IMR-90 (cell line): ENCODE data around the gene ADGRG2. TPM values are rescaled to one million over a fixed set of nuclear protein-coding genes. Genes with fewer than 3 reads are reported as not detected.

ENCODE experiments used
- ATAC-seq: fragments of 200-7000 bp; cut with Tn5 transposase; 2 replicates; pipeline ENCODE4 v1.9.1; 2020; ENCODE audit warnings: low read depth, mild to moderate bottlenecking, moderate library complexity
- BruUV-seq: library from RNA; stranded (reverse); fragments of 400-500 nt; replicated peaks from 2 replicates; lab custom pipeline; 2021; lab: Mats Ljungman, UMichigan
- CTCF ChIA-PET: fragments of 300-600 bp; formaldehyde crosslinking; extraction: SDS; loops from one replicate; lab custom pipeline; 2021; ENCODE audit warnings: antibody characterized with exemption; lab: Yijun Ruan, JAX
- POLR2A ChIA-PET: fragments of 300-600 bp; sonication (Branson Sonifier 250); formaldehyde crosslinking; loops from one replicate; lab custom pipeline; 2022; ENCODE audit warnings: antibody characterized with exemption; ENCODE audit not compliant: unreplicated experiment; lab: Charles Lee
- DNase-seq: peaks from one replicate; pipeline ENCODE4 v3.0.0; 2013
- H2AFZ ChIP-seq: replicated peaks from 2 replicates; pipeline ENCODE3; 2013; ENCODE audit warnings: low read length, mild to moderate bottlenecking; ENCODE audit not compliant: poor library complexity
- H2AK5ac ChIP-seq: 2 replicates; pipeline ENCODE4 v1.6.1; 2013; ENCODE audit warnings: low read depth, low read length, inconsistent platforms
- H2AK9ac ChIP-seq: replicated peaks from 2 replicates; pipeline ENCODE3; 2013; ENCODE audit warnings: mild to moderate bottlenecking, low read depth, low read length, moderate library complexity; ENCODE audit not compliant: poor library complexity
- H2BK120ac ChIP-seq: 2 replicates; pipeline ENCODE4 v1.6.1; 2013; ENCODE audit warnings: low read depth, low read length, inconsistent platforms
- H2BK15ac ChIP-seq: 3 replicates; pipeline ENCODE4 v1.6.1; 2013; ENCODE audit warnings: low read depth, low read length, inconsistent platforms
- H2BK20ac ChIP-seq: 2 replicates; pipeline ENCODE4 v1.6.1; 2013; ENCODE audit warnings: low read depth, mild to moderate bottlenecking, inconsistent platforms, low read length, moderate library complexity
- H2BK5ac ChIP-seq: 2 replicates; pipeline ENCODE4 v1.6.1; 2013; ENCODE audit warnings: mild to moderate bottlenecking, low read depth, low read length, inconsistent platforms; ENCODE audit not compliant: poor library complexity, severe bottlenecking
- H3K14ac ChIP-seq: replicated peaks from 2 replicates; pipeline ENCODE4 v1.6.1; 2013; ENCODE audit warnings: low read depth, low read length, inconsistent platforms
- H3K18ac ChIP-seq: 2 replicates; pipeline ENCODE4 v1.6.1; 2013; ENCODE audit warnings: low read depth, low read length, control low read depth
- H3K23ac ChIP-seq: 2 replicates; pipeline ENCODE4 v1.6.1; 2013; ENCODE audit warnings: low read depth, low read length, inconsistent platforms
- H3K27ac ChIP-seq: 2 replicates; pipeline ENCODE4 v1.5.1; 2013; ENCODE audit warnings: mild to moderate bottlenecking, control low read depth, low read length; ENCODE audit not compliant: insufficient read depth
- H3K27me3 ChIP-seq: 2 replicates; pipeline ENCODE4 v1.6.1; 2013; ENCODE audit warnings: low read length; ENCODE audit not compliant: control insufficient read depth, insufficient read depth
- H3K36me3 ChIP-seq: 2 replicates; pipeline ENCODE4 v1.6.1; 2013; ENCODE audit warnings: low read length, mixed read lengths; ENCODE audit not compliant: control insufficient read depth, insufficient read depth
- H3K4ac ChIP-seq: 2 replicates; pipeline ENCODE4 v1.6.1; 2013; ENCODE audit warnings: low read depth, low read length, inconsistent platforms
- H3K4me1 ChIP-seq: 2 replicates; pipeline ENCODE4 v1.6.1; 2013; ENCODE audit warnings: low read length, mixed read lengths; ENCODE audit not compliant: control insufficient read depth, insufficient read depth
- H3K4me2 ChIP-seq: 2 replicates; pipeline ENCODE4 v1.6.1; 2013; ENCODE audit warnings: low read depth, mild to moderate bottlenecking, control low read depth, low read length, moderate library complexity
- H3K4me3 ChIP-seq: 2 replicates; pipeline ENCODE4 v1.5.1; 2013; ENCODE audit warnings: low read depth, mild to moderate bottlenecking, control low read depth, low read length, moderate library complexity; ENCODE audit not compliant: insufficient read depth
- H3K56ac ChIP-seq: 2 replicates; pipeline ENCODE4 v1.6.1; 2013; ENCODE audit warnings: low read length, inconsistent platforms; ENCODE audit not compliant: insufficient read depth; ENCODE audit errors: extremely low read depth
- H3K79me1 ChIP-seq, 2 experiments: 2 replicates each; pipeline ENCODE4 v1.6.1; 2013; ENCODE audit warnings: low read length in 2 of 2, inconsistent platforms in 1 of 2, low read depth in 1 of 2
- H3K9ac ChIP-seq: 2 replicates; pipeline ENCODE4 v1.6.1; 2013; ENCODE audit warnings: low read depth, low read length, control low read depth
- H3K9me1 ChIP-seq: 2 replicates; pipeline ENCODE4 v1.6.1; 2013; ENCODE audit warnings: low read length, inconsistent platforms; ENCODE audit not compliant: insufficient read depth
- H3K9me3 ChIP-seq: 2 replicates; pipeline ENCODE4 v1.6.1; 2013; ENCODE audit warnings: low read length; ENCODE audit not compliant: control insufficient read depth, insufficient read depth
- H4K20me1 ChIP-seq: 2 replicates; pipeline ENCODE4 v1.6.1; 2013; ENCODE audit warnings: low read length, inconsistent platforms; ENCODE audit not compliant: insufficient read depth
- H4K5ac ChIP-seq: 2 replicates; pipeline ENCODE4 v1.6.1; 2013; ENCODE audit warnings: mild to moderate bottlenecking, low read depth, low read length, control low read depth
- H4K8ac ChIP-seq, 2 experiments: 2 replicates each; pipeline ENCODE4 v1.6.1; 2013; ENCODE audit warnings: low read depth in 2 of 2, low read length in 2 of 2, control low read depth in 1 of 2, inconsistent platforms in 1 of 2
- H4K91ac ChIP-seq: 2 replicates; pipeline ENCODE4 v1.6.1; 2013; ENCODE audit warnings: low read depth, low read length, inconsistent platforms; ENCODE audit not compliant: insufficient read depth
- BHLHE40 ChIP-seq: fragments of 150-350 bp; IDR thresholded peaks from 2 replicates; pipeline ENCODE4 v1.6.1; 2016; ENCODE audit warnings: mild to moderate bottlenecking, low read depth, low read length
- CEBPB ChIP-seq: IDR thresholded peaks from 2 replicates; pipeline ENCODE4 v1.6.1; 2012; ENCODE audit warnings: low read depth, low read length, improper control_type of control experiment
- CHD1 ChIP-seq: IDR thresholded peaks from 2 replicates; pipeline ENCODE4 v1.6.1; 2012; ENCODE audit warnings: low read depth, low read length, improper control_type of control experiment
- FOS ChIP-seq: fragments of 150-350 bp; IDR thresholded peaks from 2 replicates; pipeline ENCODE4 v1.6.1; 2016; ENCODE audit warnings: low read depth, low read length
- MXI1 ChIP-seq: IDR thresholded peaks from 2 replicates; pipeline ENCODE4 v1.6.1; 2012; ENCODE audit warnings: low read depth, mild to moderate bottlenecking, low read length, moderate library complexity, borderline replicate concordance
- POLR2A ChIP-seq: IDR thresholded peaks from 2 replicates; pipeline ENCODE4 v1.6.1; 2012; ENCODE audit warnings: mild to moderate bottlenecking, low read depth, low read length
- RCOR1 ChIP-seq: IDR thresholded peaks from 2 replicates; pipeline ENCODE4 v1.6.1; 2012; ENCODE audit warnings: mild to moderate bottlenecking, low read length, improper control_type of control experiment; ENCODE audit not compliant: insufficient replicate concordance
- RFX5 ChIP-seq: IDR thresholded peaks from 2 replicates; pipeline ENCODE4 v1.8.0; 2012; ENCODE audit warnings: low read depth, mild to moderate bottlenecking, low read length, moderate library complexity
- WGBS, 2 experiments: methylation state at CpG; one replicate each; pipeline versions ENCODE4 v1.1.5 to v1.1.7; 2013; ENCODE audit warnings: missing lambda C conversion rate in 2 of 2; ENCODE audit not compliant: insufficient read length in 1 of 2; ENCODE audit errors: extremely low coverage in 2 of 2; 5-methylcytosine and 5-hydroxymethylcytosine counted together
- dilution Hi-C: fragments of 300-500 bp; cut with HindIII; formaldehyde crosslinking; loops from one replicate; pipeline ENCODE4 v1.14.3; 2018; ENCODE audit warnings: low sequenced_read_pairs; ENCODE audit not compliant: unreplicated experiment
- in situ Hi-C: fragments of 300-500 bp; cut with MboI; formaldehyde crosslinking; loops from 3 replicates; pipeline ENCODE4 v1.14.3; 2019; ENCODE audit warnings: low sequenced_read_pairs, inconsistent platforms, mixed read lengths
- intact Hi-C: fragments of 100-400 bp; cut with micrococcal nuclease; formaldehyde crosslinking; loops from 2 replicates; pipeline ENCODE4 v1.10.0; 2022
- polyA plus RNA-seq, 3 experiments: library from polyadenylated mRNA; depleted of rRNA; stranded (reverse); fragments of >200 nt; gene quantifications; 2 replicates each; pipeline ENCODE4 v1.2.3, GENCODE V29; 2012; ENCODE audit warnings: low replicate concordance in 1 of 3
- total RNA-seq: library from RNA; depleted of rRNA; stranded (reverse); fragments of >200 nt; gene quantifications from 2 replicates; pipeline ENCODE4 v1.2.3, GENCODE V29; 2012
- TF ChIP-seq, protein P1 (sequence below): fragments of 150-350 bp; IDR thresholded peaks from 2 replicates; pipeline ENCODE4 v1.6.1; 2016; ENCODE audit warnings: low read depth, mild to moderate bottlenecking, low read length, moderate library complexity, borderline replicate concordance

The ADGRG2 gene
- total and polyA plus RNA-seq, 2 of the 4 experiments (the other 2 are of a cell fraction) = under 0.01 to 0.07 TPM

DNA sequence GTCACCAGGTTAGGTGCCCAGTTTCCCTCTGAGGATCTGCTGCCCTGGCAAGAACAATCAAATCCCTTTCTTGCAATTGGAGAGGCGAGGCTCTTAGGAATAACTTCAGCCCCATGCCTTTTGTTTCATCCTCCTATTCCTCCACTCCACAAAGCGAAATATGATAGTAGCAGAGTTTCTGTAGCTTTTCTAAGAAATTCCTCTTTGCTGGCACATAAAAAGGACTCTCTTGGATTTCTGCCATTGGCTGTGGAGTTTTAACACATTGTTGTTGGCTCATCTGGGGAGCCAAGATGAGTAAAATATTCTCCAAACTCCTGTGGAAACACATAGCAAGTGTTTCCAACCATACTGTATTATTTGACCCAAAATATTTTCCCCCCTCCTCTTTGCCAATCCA lies 11.0 kb upstream of the ADGRG2 start:
- no peak overlapping the region for H2BK5ac ChIP-seq
- ATAC-seq = no peak
- no TSS peak for BruUV-seq
- ChIA-PET CTCF (no interaction called here), POLR2A (no interaction called here)
- H3K9ac ChIP-seq = no peak overlapping the region
- H3K27me3 ChIP-seq = no peaks in the 10 kb centered on the region
- H3K4me2 ChIP-seq = no peak overlapping the region
- DNase-seq = no peak
- no peak overlapping the region for H4K8ac ChIP-seq
- H3K27ac ChIP-seq = no peak overlapping the region
- H3K18ac ChIP-seq = no peak overlapping the region
- no peaks in the 10 kb centered on the region for H3K4me1 ChIP-seq
- TF ChIP-seq POLR2A (no peak), CHD1 (no peak), FOS (no peak), RFX5 (no peak), MXI1 (no peak), RCOR1 (no peak), BHLHE40 (no peak), CEBPB (no peak)
- TF ChIP-seq, protein P1, sequence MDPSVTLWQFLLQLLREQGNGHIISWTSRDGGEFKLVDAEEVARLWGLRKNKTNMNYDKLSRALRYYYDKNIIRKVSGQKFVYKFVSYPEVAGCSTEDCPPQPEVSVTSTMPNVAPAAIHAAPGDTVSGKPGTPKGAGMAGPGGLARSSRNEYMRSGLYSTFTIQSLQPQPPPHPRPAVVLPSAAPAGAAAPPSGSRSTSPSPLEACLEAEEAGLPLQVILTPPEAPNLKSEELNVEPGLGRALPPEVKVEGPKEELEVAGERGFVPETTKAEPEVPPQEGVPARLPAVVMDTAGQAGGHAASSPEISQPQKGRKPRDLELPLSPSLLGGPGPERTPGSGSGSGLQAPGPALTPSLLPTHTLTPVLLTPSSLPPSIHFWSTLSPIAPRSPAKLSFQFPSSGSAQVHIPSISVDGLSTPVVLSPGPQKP = no peak
- H2BK20ac ChIP-seq = no peak overlapping the region
- no peak overlapping the region for H4K5ac ChIP-seq
- no peaks in the 10 kb centered on the region for H3K9me3 ChIP-seq
- H3K9me1 ChIP-seq = no peaks in the 10 kb centered on the region
- no peaks in the 10 kb centered on the region for H3K79me1 ChIP-seq
- no peak overlapping the region for H4K91ac ChIP-seq
- dilution Hi-C loops = no loop called here
- H2BK15ac ChIP-seq = no peak overlapping the region
- no peak overlapping the region for H3K14ac ChIP-seq
- in situ Hi-C loops = no loop called here
- H2AK9ac ChIP-seq = no peak overlapping the region
- no peaks in the 10 kb centered on the region for H4K20me1 ChIP-seq
- intact Hi-C loops = no loop called here
- H3K36me3 ChIP-seq = no peaks in the 10 kb centered on the region
- no peak overlapping the region for H3K23ac ChIP-seq
- no peak overlapping the region for H2AK5ac ChIP-seq
- no peak overlapping the region for H2BK120ac ChIP-seq
- H3K56ac ChIP-seq = no peak overlapping the region
- H2AFZ ChIP-seq = no peak overlapping the region
- H3K4ac ChIP-seq = no peak overlapping the region
- WGBS, 2 experiments = no CpG with 5 or more reads among the region's 2 CpGs
- no peak overlapping the region for H3K4me3 ChIP-seq
